ENCODE results near the gene SLC66A3.
"Not testable (repeated sequence)": the region's sequence is repeated elsewhere in the genome, so short reads cannot be mapped to it uniquely, and the experiment has no call there.

The SLC66A3 gene

DNA sequence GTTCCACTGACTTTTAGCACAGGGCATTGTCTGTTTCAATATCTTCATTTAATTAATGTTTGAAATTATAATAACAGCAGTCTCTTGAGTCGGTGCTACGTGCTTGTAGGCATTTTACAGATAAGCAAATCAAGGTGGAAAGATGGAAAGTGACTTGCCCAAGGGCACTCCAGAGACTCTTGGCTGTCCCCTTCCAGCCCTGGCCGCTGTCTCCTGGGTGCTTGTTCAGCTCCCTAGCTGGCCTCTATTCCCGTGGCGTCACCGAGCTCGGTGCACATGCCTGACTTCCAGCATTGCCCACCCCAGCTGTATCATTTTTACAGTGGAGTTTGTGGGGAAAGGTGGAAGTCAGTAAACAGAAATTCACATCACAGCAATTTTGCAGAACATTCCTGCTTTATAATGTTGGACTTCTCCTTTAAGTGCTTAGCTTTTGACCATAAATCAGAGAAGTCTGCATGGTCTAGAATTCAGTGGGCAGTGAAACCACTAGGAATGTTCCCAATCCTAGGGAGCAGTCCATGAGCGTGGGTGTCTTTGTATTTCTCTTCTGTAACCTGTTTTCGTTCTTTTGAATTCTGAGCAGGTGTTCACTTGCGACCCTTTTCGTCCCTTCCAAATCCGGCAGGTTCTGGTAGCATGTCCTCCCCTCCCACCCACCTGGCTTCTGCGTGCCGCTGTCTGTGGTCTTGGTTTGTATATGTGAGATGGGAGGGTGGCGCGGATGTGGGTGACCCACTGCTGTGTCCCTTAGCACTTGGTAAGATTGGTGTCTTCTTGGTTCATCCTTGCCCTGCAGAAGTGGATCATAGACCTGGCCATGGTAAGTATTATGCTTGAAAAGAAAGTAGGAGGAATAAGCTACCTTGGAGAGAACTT is 8.4 kb downstream of the SLC66A3 start:
- no peak for DNase-seq (ENCODE audit: low read depth)

- not testable (repeated sequence) for DNase-seq (ENCODE audit: low read depth)
Observed at GRCh38 chr2:11165046-11165445, 9.8 kb downstream of the SLC66A3 start.

GRCh38 chr2:11166476-11166875 is 11.2 kb downstream of the SLC66A3 start:
- no peak for DNase-seq (ENCODE audit: low read depth)

- no peak for DNase-seq (ENCODE audit: low read depth)
Observed at GRCh38 chr2:11168488-11168887, 13.2 kb downstream of the SLC66A3 start.

DNA sequence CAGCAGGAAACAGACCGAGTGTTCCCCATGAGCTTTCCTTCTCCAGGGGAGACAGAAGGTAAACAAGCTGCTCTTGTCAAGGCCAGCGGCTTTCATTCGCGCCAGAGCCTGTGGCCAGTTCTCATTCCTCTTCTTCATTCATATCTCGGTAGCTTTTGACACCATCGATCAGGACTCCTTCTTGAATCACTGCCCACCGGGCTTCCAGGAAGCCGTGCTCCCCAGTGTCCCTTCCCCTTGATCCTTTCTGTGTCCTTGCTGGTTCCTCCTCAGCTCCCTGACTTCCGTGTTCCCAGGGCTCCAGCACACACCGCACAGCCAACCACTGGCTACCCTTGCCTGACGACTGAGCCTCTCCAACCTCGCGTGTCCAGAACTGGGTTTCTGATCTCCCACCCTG is 14.1 kb downstream of the SLC66A3 start:
- no peak for DNase-seq (ENCODE audit: low read depth)

DNA sequence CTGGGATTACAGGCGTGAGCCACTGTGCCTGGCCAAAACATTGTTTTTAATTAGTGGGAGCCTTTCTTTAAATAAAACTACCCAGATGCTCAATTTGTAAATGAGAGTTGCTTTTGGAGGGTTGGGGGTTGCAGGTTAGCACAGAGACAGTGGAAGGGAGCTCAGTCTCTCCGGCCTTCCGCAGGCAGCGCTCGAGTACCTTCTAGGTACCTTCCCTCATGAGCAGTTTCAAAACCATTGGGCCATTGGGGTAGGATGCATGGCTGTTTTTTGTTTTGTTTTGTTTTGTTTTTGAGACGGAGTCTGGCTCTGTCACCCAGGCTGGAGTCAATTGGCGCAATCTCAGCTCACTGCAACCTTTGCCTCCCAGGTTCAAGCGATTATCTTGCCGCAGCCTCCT is 19.0 kb downstream of the SLC66A3 start:
- no peak for DNase-seq (ENCODE audit: low read depth)

DNA sequence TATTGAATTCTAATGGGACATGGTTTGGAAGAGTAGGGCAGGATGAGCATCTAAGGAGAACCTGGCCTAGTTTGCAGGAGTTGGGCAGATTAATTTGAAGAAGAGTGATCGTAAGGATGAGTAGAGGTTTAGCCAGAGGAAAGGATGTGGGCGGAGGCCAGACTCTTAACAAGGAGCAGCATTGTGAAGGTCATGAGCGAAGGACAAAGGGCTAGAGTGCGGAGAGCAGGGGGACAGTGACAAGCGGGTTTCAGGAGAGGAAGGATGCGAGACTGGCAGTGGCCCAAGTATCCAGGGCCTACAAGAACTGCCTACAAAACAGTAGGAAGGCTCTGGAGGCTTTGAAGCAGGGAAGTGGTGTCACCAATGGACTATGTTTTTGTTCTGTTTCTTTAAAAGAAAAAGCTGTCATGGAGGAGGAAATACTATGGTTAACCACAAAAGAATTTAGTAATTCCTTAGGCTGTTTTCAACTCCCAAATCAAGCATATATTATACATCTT is 20.1 kb downstream of the SLC66A3 start:
- DNase-seq (ENCODE audit: low read depth): peak; percentile 44

GRCh38 chr2:11177871-11178690 is 22.8 kb downstream of the SLC66A3 start:
- no peak for DNase-seq (ENCODE audit: low read depth)

GRCh38 chr2:11179196-11179595 is 23.9 kb downstream of the SLC66A3 start:
- DNase-seq (ENCODE audit: low read depth): no peak

DNA sequence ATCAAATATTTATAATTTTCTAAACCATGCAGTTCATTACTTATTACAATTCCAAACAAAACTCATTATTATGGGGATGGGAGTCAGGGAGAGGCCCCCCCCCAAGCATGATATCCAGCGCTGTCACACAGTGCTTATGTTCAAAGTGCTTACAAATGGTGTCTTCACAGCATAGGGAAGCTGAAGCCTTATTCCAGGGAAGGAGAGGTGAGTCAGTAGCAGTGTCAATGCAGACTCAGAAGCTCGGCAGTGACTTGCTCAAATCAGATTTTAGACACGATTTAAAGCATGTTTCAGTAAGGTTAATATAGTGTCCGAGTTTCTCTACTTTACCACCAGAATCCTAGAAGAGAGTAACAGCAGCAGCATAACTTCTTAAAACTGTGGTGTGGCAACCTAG is 24.6 kb downstream of the SLC66A3 start:
- DNase-seq (ENCODE audit: low read depth): no peak

- DNase-seq (ENCODE audit: low read depth): no peak
Observed at GRCh38 chr2:11180653-11181052, 25.4 kb downstream of the SLC66A3 start.

DNA sequence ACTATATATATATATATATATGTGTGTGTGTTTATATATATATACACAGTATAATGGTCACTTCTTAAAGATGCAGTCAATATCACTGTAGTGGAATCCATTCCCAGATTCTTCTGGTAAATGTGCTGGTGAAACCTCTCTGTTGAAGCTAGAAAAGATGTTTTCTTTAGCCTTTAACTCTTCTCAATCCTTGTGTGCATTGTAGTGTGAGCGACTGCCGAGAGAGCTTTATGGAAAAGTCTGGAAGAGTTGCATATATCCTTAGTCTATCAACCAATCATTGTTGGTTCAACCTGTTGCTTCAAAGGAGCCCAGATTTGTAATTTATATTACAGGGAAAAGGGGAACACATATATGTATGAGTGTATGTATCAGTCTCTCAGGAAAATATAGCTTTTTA is 27.7 kb downstream of the SLC66A3 start:
- no peak for DNase-seq (ENCODE audit: low read depth)

GRCh38 chr2:11186145-11186544 is 30.9 kb downstream of the SLC66A3 start:
- DNase-seq (ENCODE audit: low read depth): no peak

DNA sequence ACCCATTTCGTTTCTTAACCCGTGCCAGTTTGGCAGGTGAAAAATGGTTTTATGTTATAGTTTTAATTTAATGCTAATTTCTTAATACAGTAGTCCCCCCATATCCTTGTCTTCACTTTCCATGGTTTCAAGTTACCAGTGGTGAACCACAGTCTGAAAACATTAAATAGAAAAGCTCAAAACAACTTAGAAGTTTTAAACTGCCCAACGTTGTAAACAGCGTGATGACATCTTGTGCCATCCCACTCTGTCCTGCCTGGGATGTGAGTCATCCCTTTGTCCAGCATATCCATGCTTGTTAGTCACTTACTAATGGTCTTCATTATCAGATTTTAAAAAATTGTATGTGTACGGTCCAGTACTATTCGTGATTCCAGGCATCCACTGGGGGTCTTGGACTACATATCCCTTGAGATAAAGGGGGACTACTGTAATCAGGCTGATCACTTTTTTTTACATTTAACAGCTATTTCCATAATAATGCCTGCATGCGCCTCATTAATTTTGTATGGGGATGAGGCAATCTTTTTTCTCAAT is 31.9 kb downstream of the SLC66A3 start:
- DNase-seq (ENCODE audit: low read depth): peak; percentile 37

DNA sequence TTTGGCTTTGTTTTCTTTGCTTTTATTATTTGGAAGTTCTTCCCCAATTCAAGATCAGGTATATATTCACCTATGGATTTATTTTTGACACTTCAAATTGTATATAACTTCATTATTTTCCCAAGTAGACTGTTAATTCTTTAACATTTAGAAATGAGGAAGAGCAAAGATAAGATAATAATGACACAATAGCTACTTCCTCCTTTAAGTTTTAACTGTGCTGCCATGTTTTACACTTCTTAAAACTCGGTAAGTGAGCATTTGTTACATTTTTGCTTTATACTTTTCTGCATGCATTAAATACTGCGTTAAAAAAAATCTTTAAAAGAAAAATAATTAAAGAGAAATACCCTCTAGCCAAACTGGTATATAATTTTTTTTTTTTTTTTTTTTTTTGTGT is 32.5 kb downstream of the SLC66A3 start:
- no peak for DNase-seq (ENCODE audit: low read depth)

- DNase-seq (ENCODE audit: low read depth): no peak
Observed at GRCh38 chr2:11196246-11196645, 41.0 kb downstream of the SLC66A3 start.

- no peak for DNase-seq (ENCODE audit: low read depth)
Observed at GRCh38 chr2:11200651-11201050, 45.4 kb downstream of the SLC66A3 start.

GRCh38 chr2:11201969-11202368 is 46.7 kb downstream of the SLC66A3 start:
- DNase-seq (ENCODE audit: low read depth): no peak

DNA sequence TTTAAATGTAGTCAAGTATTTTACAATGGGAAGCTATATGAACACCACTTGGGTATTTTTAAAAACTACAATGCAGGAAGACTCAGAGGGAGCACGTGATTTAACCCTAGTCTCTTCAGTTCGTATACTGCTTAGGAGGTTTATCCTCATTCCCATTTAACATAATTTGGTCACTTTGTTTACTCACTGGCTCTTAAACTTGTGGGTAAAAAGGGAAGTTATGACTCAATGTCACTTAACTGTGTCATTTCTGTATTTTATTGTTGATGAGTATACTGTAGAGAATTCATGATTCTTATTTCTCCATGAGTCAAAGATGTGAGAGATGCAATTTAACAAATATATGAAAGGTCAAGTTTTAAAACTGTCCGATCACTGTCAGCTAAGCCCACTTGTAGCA is 48.2 kb downstream of the SLC66A3 start:
- peak; percentile 9 for DNase-seq (ENCODE audit: low read depth)

GRCh38 chr2:11208083-11208482 is 52.8 kb downstream of the SLC66A3 start:
- no peak for DNase-seq (ENCODE audit: low read depth)

GRCh38 chr2:11212645-11213044 is 57.4 kb downstream of the SLC66A3 start:
- no peak for DNase-seq (ENCODE audit: low read depth)

DNA sequence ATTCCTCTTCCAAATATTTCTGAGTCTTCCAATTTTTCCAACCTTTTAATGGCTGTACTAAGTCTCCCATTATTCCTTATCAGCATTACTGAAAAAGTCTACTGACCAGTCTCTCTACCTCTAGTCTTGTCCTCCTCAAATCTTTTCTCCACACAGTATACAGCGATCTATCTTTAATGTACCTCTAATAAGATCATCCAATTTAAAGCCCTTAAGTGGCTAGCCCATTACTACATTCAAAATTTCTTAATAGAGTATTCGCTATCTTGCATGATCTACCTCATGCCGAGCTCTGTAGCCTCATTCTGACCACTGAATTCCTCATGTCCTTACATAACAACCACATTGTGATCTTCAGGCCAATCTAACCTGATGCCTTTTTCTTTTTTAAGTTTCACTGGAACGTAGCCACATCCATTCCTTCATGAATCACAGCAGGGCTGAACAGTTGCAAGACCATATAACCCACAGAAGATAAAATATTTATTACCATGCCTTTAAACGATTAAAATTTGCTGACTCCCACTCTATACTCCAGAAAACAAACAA is 57.9 kb downstream of the SLC66A3 start:
- DNase-seq (ENCODE audit: low read depth): peak; percentile 92

Measured in non-pigmented ciliary epithelial cell (primary cell).